GM18505 (cell line): ENCODE measurements around the gene CST6.

Source experiments
- ATAC-seq: cut with Tn5 transposase; IDR thresholded peaks from one replicate; pipeline ENCODE4 v1.9.1; 2021; ENCODE audit not compliant: unreplicated experiment
- POLR2A ChIP-seq: IDR thresholded peaks from 4 replicates; pipeline ENCODE4 v1.6.1; 2011; ENCODE audit warnings: borderline replicate concordance; ENCODE audit not compliant: insufficient read depth, insufficient read length; ENCODE audit errors: extremely low read depth

The CST6 gene

DNA sequence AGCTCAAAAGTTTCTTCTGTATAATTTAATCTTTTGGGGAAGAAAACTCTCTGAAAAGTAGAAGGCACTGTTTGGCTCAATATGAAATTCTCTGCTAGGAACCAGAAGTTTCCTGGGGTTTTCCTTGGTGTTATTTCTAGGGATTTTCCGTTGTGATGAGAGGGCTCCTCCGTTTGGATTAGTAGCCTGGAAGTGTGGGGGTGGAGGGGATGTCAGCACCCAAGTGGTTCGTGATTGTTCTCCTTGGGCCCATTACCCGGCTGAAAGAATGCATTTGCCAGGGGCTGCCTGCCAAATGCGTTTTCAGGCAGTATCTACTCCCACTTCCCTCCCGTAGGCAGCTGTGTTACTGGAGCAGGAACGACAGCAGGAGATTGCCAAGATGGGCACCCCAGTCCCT lies 44.7 kb downstream of the CST6 start:
- no peak for TF ChIP-seq POLR2A
- ATAC-seq = no peak

DNA sequence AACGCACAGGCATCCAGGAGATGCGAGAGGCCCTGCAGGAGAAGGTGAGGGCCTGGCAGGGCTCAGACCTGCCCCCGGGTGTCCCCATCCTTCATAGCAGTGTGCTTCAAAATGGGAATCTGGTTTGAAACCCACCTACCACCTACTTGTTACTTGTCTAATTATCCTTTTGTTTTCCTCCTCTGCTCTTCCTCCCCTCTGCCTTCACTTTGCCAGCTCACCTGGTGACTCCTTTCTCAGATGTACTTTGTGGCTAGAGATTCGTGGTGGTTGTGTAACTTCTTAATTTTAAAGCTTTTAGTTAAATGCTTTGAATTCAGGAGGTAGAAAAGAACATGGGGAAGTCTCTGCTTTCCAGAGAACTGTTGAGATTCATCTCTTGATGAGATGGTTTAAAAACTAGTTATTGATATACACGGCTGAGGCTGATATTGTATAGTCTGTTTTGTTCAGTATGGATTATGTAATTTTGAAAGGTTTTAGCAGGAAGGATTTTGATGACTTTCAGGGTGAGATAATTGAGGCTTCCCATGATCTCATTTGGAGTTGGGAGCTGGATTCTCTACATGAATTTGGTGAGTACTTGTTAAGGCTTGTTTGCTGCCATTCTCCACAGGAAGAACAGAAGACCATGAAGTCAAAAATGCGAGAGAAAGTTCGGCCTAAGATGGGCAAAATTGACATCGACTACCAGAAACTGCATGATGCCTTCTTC lies 48.3 kb downstream of the CST6 start:
- no peak for ATAC-seq
- no peak for TF ChIP-seq POLR2A

DNA sequence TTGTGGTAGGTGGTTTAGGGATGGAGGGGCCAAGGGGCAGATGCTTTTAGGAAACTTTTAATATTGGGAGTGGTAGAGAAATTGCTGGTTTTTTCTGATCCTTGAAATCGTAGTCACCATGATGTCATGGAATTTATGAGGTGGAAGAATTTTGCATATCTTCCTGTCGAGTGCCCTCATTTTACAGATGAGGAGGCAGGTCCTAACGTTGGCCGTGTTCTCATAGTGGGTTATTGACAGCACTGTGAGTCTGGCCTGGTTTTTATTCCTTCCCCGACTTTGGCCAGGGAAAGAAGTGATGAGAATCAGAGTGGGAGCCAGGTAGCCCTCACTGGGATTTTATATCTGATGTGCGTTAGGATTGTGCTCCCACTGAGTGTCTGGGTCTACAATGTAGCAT lies 49.5 kb downstream of the CST6 start:
- ATAC-seq = no peak
- TF ChIP-seq POLR2A = no peak

DNA sequence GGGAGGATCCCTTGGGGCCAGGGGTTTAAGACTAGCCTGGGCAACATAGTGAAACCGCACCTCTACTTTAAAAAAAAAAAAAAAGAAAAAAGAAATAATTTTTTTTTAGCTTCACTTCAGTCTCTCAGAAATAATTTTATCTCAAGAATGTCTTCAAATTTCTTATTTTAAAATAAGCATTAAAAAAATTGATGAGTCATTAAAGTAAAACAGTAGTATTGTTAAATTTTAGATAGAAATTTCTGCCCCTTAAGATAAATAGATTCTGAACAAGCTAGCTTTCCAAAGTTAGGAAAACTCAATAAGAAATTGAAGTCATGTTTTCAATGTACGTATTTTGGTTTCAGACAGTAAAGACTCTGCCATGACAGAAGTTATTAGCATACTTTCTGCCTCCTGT lies 50.6 kb downstream of the CST6 start:
- TF ChIP-seq POLR2A = no peak
- ATAC-seq = no peak
